Spleen (tissue), 7 donors: Measurements from ENCODE around the gene PTPRE.

Source experiments
- POLR2AphosphoS5 ChIP-seq, 3 donors: sonication (generic); formaldehyde crosslinking; IDR thresholded peaks; one replicate each; pipeline ENCODE4 v1.5.1; 2017; ENCODE audit warnings: antibody characterized with exemption in 3 of 3
- TF ChIP-seq, protein P1 (sequence below), 11 experiments: fragments of 200-600 bp in 7 of 11; fragments of 450-650 bp in 4 of 11; sonication (generic) in 4 of 11; IDR thresholded peaks in 8 of 11; conservative IDR thresholded peaks in 3 of 11; 1 replicate in 7 of 11; 2 replicates in 4 of 11; pipeline versions ENCODE4 v1.4.0 to v1.8.0; 2016 to 2021; ENCODE audit warnings: antibody characterized with exemption in 11 of 11, inconsistent platforms in 4 of 11, mild to moderate bottlenecking in 1 of 11
- donor health status: DM: no; HTN: no; CAD: no; lungs with moderate emphysema.
- donor health status: DM: no; HTN: no; CAD: no.
- donor health status: DM: no; HTN: no; CAD: no.

DNA sequence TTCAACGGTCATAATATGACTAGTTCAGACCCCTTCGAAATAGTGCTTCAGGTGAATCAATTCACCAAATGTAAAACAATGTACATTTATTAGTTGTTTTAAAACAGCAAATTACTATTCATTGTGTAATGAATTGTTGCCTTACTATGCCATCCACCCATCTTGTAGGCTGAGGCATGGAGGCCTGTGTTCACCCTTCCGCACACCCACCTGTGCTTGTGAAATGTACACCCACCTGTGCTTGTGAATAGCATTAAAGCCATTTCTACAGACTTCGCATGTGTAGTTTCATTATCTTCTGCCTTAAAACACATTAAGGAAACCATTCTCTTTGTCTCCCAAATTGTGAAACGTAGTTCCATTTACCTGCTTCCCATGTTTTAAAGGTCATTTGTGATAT lies 31.0 kb upstream of the PTPRE start:
- no peak for TF ChIP-seq POLR2AphosphoS5 (IDR thresholded peaks at IDR 0.05)
- TF ChIP-seq, protein P1, sequence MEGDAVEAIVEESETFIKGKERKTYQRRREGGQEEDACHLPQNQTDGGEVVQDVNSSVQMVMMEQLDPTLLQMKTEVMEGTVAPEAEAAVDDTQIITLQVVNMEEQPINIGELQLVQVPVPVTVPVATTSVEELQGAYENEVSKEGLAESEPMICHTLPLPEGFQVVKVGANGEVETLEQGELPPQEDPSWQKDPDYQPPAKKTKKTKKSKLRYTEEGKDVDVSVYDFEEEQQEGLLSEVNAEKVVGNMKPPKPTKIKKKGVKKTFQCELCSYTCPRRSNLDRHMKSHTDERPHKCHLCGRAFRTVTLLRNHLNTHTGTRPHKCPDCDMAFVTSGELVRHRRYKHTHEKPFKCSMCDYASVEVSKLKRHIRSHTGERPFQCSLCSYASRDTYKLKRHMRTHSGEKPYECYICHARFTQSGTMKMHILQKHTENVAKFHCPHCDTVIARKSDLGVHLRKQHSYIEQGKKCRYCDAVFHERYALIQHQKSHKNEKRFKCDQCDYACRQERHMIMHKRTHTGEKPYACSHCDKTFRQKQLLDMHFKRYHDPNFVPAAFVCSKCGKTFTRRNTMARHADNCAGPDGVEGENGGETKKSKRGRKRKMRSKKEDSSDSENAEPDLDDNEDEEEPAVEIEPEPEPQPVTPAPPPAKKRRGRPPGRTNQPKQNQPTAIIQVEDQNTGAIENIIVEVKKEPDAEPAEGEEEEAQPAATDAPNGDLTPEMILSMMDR (IDR thresholded peaks at IDR 0.05 in 8 of 11, conservative IDR thresholded peaks at IDR 0.05 in 3 of 11) = no peak
